GM18909 (cell line): ENCODE results near the gene DNMT3B.

Experiments used
- ATAC-seq: cut with Tn5 transposase; IDR thresholded peaks from one replicate; pipeline ENCODE4 v1.9.1; 2021; ENCODE audit warnings: mild to moderate bottlenecking; ENCODE audit not compliant: unreplicated experiment, poor library complexity

DNMT3B gene

GRCh38 chr20:32820698-32821377 lies 58.7 kb downstream of the DNMT3B start:
- no peak for ATAC-seq

- ATAC-seq = no peak
Measured at GRCh38 chr20:32822225-32822624, 60.0 kb downstream of the DNMT3B start.

- ATAC-seq = no peak
Measured at GRCh38 chr20:32823078-32823477, 60.9 kb downstream of the DNMT3B start.

- no peak for ATAC-seq
Measured at GRCh38 chr20:32823737-32824588, 61.8 kb downstream of the DNMT3B start.

GRCh38 chr20:32828029-32828680 lies 66.0 kb downstream of the DNMT3B start:
- no peak for ATAC-seq

DNA sequence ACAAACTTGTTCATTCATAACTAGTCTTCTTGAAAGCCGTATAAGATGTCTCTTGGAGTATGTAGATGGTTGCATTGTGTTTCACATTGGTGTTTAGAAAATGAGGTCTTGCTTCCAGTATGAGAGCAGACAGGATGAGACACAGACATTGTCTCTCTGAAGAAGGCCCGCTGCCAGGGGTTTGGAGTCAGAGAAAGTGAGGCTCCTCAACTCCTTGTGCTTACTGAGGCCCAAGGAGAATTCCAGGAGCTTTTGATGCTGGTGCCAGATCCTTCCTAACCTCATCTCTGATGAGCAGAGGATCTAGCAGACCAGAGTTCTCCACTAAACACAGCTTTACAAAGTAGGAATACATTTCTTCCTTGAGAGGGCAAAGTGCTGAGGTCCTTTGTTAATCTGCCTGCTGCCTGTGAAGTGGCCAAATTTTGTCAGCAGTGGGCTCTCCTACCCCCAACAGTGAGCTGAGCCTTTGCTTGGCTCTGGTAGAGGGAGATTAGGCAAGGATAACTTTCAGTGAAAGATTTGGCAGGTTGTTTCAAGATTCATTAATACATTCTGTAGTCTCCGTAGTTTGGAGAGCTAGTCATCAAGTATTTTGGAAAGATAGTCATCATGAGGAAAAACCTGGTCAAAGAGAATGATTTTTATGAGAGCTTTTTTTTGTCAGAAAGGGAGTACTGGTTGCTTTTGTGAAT lies 67.3 kb downstream of the DNMT3B start:
- no peak for ATAC-seq

- no peak for ATAC-seq
Measured at GRCh38 chr20:32830437-32830836, 68.3 kb downstream of the DNMT3B start.

GRCh38 chr20:32831982-32832381 lies 69.8 kb downstream of the DNMT3B start:
- no peak for ATAC-seq

GRCh38 chr20:32832664-32833063 lies 70.5 kb downstream of the DNMT3B start:
- no peak for ATAC-seq

- ATAC-seq = no peak
Measured at GRCh38 chr20:32834972-32835371, 72.8 kb downstream of the DNMT3B start.

- ATAC-seq = no peak
Measured at GRCh38 chr20:32837157-32837556, 75.0 kb downstream of the DNMT3B start.

GRCh38 chr20:32839227-32839981 lies 77.2 kb downstream of the DNMT3B start:
- ATAC-seq = no peak

DNA sequence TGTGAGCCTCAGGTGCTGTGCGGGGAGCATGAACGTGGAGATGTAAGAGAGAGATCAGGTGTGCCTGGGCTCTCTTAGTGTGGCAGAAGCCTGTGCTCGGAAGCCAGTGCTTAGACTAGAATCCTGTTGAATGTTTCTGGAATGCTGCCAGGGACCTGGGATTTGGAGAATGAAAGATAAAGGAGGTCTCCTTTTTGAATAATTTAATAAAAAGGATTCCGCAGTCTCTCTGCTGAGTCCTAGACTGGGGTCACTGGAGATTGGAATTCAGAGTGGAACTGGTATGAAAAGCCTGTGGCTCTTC lies 77.7 kb downstream of the DNMT3B start:
- ATAC-seq = no peak

- no peak for ATAC-seq
Measured at GRCh38 chr20:32841174-32841573, 79.0 kb downstream of the DNMT3B start.

GRCh38 chr20:32841632-32842031 lies 79.4 kb downstream of the DNMT3B start:
- no peak for ATAC-seq

DNA sequence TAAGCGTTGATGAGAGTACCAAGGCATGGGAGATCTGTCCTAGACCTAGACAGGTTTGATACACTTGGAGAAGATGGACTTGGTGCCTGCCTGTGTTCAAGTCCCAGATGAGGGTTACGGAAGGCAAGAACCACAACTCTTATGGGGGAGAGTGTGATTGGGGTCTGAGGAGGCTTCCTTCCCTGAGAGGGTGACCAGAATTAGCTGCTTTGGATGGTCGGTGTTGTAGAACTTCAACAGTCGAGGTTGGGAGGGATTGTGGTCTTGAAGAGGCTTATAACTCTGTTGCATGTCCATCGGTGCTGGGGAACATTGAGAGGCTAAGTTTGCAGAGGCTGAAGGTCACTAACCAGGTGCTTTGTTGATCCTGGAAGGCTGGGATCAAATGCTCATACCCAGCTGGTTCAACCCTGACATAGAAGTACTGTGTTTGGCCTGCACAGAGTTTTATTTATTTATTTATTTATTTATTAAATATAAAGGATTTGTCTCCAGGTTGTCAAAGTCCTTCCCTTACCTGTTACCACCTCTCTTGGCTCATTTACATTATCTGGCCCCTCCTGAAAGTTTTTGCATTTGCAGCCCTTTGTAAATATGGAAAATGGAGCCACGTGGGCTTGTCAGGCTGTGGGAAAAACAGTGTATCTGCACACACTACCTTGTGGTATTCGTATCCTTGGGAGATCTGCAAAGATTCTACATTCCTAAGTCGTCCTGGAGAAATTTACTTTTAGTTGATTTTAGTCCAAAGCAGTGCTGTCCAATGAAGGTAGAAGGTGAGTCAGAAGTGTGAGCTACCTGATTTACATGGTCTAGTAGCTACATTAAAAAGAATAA lies 80.7 kb downstream of the DNMT3B start:
- ATAC-seq = no peak

- ATAC-seq = no peak
Measured at GRCh38 chr20:32845786-32846185, 83.6 kb downstream of the DNMT3B start.

DNA sequence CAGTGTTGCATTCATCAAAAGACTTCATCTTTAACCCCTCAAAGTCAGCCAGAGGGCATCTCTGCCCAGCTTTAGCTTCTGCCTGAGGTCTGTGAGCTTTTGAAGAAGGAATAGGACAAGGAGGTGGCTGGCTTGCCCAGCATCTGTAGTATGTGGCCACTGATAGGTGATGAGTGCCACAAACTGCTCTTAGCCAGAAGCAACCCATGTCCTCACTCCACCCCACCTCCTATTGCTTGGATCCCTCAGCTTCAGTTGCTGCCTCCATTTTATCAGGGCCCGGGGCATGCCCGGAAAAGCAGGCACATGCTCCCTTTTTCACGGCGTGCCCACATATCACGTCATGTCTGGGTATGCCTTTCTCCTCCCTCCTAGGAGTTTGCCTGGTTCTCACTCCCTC lies 84.7 kb downstream of the DNMT3B start:
- no peak for ATAC-seq

DNA sequence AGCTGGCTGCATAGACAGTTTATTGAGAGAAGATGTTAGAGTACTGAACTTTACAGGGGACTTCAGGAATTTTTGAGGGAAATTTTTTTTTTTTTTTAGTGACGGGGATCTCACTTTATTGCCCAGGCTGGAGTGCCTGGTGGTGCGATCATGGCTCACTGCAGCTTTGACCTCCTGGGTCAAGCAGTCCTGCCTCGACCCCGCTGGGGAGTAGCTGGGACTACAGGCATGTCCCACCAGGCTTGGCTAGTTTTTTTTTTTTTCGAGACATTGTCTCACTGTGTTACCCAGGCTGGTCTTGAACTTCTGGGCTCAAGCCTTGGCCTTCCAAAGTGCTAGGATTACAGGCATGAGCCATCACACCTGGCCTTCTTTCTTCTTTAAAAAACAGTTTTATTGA lies 85.8 kb downstream of the DNMT3B start:
- no peak for ATAC-seq
